Measurements from ENCODE around the gene CREG2.

- TF ChIP-seq POLR2AphosphoS5 (IDR thresholded peaks at IDR 0.05; ENCODE audit: low read depth, low read length) (no peak), TAF1 (IDR thresholded peaks at IDR 0.05; ENCODE audit: borderline replicate concordance, insufficient read depth, low read length) (no peak), SIN3A (IDR thresholded peaks at IDR 0.05; ENCODE audit: borderline replicate concordance, insufficient read depth, low read length) (no peak), REST (IDR thresholded peaks at IDR 0.05; ENCODE audit: insufficient read depth in 1 of 2, low read depth in 2 of 2, low read length in 2 of 2) (no peak), FOXP2 (optimal IDR thresholded peaks at IDR 0.05; ENCODE audit: borderline replicate concordance, extremely low read depth, extremely low read length, insufficient read depth) (no peak)
Observed at GRCh38 chr2:101361522-101361921, 25.8 kb downstream of the CREG2 start.
